Measurements from ENCODE around the gene CTPS1. TPM values are rescaled to one million over a fixed set of nuclear protein-coding genes. Genes with fewer than 3 reads are reported as not detected.
A peak's percentile ranks its signal among the peaks of the same experiment; 100 is the strongest.

CTPS1 gene
- total RNA-seq, 1 experiment from 2014 or later: 91.9 TPM

DNA sequence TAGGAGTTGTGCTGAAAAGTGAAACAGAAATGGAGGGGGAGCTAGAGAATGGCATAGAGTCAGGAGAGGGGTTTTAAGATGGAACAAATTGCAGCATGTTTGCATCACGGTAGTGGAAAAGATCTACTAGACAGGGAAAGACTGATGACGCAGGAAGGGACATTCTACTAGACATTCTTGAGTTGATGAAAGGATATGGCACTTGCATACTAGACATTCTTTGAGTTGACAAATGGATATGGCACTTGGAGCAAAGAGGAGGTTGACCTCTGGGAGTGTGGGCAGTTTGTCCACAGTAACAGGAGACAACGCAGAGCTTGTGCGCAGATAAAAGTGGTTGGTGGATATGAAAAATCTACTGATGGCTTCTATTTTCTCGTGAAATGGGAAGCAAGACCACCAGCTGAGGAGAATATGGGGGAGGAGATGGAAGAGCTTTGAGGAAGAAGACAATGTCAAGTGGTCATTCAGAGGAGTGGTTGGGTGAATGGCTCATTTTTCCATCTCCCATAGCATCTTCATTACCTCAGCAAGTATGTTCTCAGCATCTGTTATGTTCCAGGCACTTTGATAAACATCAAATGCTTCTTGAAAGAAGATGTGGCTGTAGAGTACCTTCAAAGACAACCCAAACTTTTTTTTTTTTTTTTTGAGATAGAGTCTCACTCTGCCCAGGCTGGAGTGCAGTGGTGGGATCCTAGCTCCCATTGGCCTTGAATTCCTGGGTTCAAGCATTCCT lies 2.4 kb upstream of the CTPS1 start:
- Histone ChIP-seq H3K4me3 (no peak overlapping the region), H3K27ac (no peak overlapping the region), H3K79me2 (ENCODE audit: low read depth) (peaks cover 21% of the 10 kb centered on the region), H3K9me3 (ENCODE audit: insufficient read depth, low read depth) (no peaks in the 10 kb centered on the region), H4K20me1 (ENCODE audit: insufficient read depth) (peaks cover 13% of the 10 kb centered on the region), H3K27me3 (ENCODE audit: insufficient read depth, low read depth) (no peaks in the 10 kb centered on the region), H2AFZ (no peak overlapping the region), H3K4me2 (no peak overlapping the region), H3K36me3 (ENCODE audit: low read depth) (0 out of 2 replicates have a peak, but pooled peaks cover 7% of the 10 kb centered on the region), H3K9me2 (ENCODE audit: insufficient read depth) (no peaks in the 10 kb centered on the region), H3K4me1 (replicated peaks; ENCODE audit: insufficient read depth) (peaks cover 21% of the 10 kb centered on the region), H3F3A (ENCODE audit: insufficient read depth, low read depth) (peaks cover 20% of the 10 kb centered on the region)
- ChIA-PET CTCF (no interaction called here), POLR2A (ENCODE audit: unreplicated experiment) (interaction anchor here (0.7 to 1.3 kb wide), 2 partner anchors 115 to 469 kb away, joined by 4 to 8 read pairs; partner anchors contain the start of gene CITED4)
- TF ChIP-seq EZH2 (IDR thresholded peaks at IDR 0.05; ENCODE audit: low read depth): no peak
- TF ChIP-seq, protein P1, sequence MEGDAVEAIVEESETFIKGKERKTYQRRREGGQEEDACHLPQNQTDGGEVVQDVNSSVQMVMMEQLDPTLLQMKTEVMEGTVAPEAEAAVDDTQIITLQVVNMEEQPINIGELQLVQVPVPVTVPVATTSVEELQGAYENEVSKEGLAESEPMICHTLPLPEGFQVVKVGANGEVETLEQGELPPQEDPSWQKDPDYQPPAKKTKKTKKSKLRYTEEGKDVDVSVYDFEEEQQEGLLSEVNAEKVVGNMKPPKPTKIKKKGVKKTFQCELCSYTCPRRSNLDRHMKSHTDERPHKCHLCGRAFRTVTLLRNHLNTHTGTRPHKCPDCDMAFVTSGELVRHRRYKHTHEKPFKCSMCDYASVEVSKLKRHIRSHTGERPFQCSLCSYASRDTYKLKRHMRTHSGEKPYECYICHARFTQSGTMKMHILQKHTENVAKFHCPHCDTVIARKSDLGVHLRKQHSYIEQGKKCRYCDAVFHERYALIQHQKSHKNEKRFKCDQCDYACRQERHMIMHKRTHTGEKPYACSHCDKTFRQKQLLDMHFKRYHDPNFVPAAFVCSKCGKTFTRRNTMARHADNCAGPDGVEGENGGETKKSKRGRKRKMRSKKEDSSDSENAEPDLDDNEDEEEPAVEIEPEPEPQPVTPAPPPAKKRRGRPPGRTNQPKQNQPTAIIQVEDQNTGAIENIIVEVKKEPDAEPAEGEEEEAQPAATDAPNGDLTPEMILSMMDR (conservative IDR thresholded peaks at IDR 0.05): no peak
- intact Hi-C loops (cut with micrococcal nuclease; ENCODE audit: unreplicated experiment): loop anchor here (1.0 kb wide), 4 partner anchors 9 to 115 kb away; partner anchors contain the start of gene CITED4
- BruUV-seq (replicated peaks): TSS peak; percentile 12
- DNase-seq: peak in 1 of 2 experiments; percentile 61

DNA sequence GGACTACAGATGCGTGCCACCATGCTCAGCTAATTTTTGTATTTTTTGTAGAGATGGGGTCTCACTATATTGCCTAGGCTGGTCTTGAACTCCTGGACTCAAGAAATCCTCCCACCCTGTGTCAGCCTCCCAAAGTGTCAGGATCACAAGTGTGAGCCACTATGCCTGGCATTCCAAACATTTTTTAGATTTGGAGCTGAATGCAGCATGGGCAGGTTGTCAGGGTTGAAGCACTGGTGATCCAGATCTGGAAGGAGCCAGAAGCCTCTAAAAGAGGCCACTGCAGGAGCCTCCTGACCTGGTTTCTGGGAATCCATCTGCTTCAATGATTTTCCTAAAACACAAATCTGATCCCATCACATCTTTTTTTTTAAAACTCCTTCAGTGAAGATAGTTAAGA lies 1.8 kb upstream of the CTPS1 start:
- Histone ChIP-seq H3K9me3 (ENCODE audit: insufficient read depth, low read depth) (no peaks in the 10 kb centered on the region), H3F3A (ENCODE audit: insufficient read depth, low read depth) (peaks cover 20% of the 10 kb centered on the region), H3K4me1 (replicated peaks; ENCODE audit: insufficient read depth) (peaks cover 22% of the 10 kb centered on the region), H3K36me3 (ENCODE audit: low read depth) (0 out of 2 replicates have a peak, but pooled peaks cover 7% of the 10 kb centered on the region), H3K27me3 (ENCODE audit: insufficient read depth, low read depth) (no peaks in the 10 kb centered on the region), H3K9me2 (ENCODE audit: insufficient read depth) (no peaks in the 10 kb centered on the region), H3K4me3 (no peak overlapping the region), H3K4me2 (no peak overlapping the region), H4K20me1 (ENCODE audit: insufficient read depth) (peaks cover 18% of the 10 kb centered on the region), H3K27ac (no peak overlapping the region), H2AFZ (no peak overlapping the region), H3K79me2 (ENCODE audit: low read depth) (peaks cover 27% of the 10 kb centered on the region)
- BruUV-seq (replicated peaks): no TSS peak
- TF ChIP-seq, protein P1 (conservative IDR thresholded peaks at IDR 0.05): no peak
- no peak for TF ChIP-seq EZH2 (IDR thresholded peaks at IDR 0.05; ENCODE audit: low read depth)
- intact Hi-C loops (cut with micrococcal nuclease; ENCODE audit: unreplicated experiment): loop anchor here (1.0 kb wide), 4 partner anchors 9 to 115 kb away; partner anchors contain the start of gene CITED4
- ChIA-PET POLR2A (ENCODE audit: unreplicated experiment) (interaction anchor here (0.5 to 1.3 kb wide), 4 partner anchors 9 to 220 kb away, joined by 4 to 8 read pairs (median 5); partner anchors contain the start of gene CITED4), CTCF (interaction anchor here (1.0 kb wide), 1 partner anchor 25 kb away, joined by 3 read pairs; no protein-coding TSS in a partner anchor)
- DNase-seq: peak in 1 of 2 experiments; percentile 37

DNA sequence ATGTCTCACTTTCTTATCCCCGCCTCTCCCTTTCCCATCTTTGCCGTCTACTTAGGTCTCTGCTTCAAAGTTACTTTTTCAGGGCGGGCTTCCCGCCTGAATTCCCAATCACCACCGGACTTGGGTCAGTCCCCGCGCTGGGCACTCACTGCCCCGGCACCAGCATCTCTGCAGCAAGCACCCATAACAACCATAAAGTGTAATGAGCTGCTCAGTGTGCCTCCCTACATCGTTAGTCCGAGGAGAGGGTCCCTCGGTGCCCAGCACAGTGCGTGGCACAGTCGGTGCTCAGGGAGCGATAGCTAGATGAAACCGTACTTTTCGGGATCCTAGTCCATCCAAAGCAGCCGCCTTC lies 633 bp upstream of the CTPS1 start:
- H3K9me2 ChIP-seq (ENCODE audit: insufficient read depth): no peaks in the 10 kb centered on the region
- DNase-seq: no peak
- intact Hi-C loops (cut with micrococcal nuclease; ENCODE audit: unreplicated experiment): loop anchor here (1.0 kb wide), 1 partner anchor 27 kb away; no protein-coding TSS in a partner anchor
- no peaks in the 10 kb centered on the region for H3K27me3 ChIP-seq (ENCODE audit: insufficient read depth, low read depth)
- H3K79me2 ChIP-seq (ENCODE audit: low read depth): peaks cover 39% of the 10 kb centered on the region
- BruUV-seq (replicated peaks): TSS peak; percentile 82
- peaks cover 27% of the 10 kb centered on the region for H4K20me1 ChIP-seq (ENCODE audit: insufficient read depth)
- TF ChIP-seq EZH2 (IDR thresholded peaks at IDR 0.05; ENCODE audit: low read depth): no peak
- TF ChIP-seq, protein P1 (conservative IDR thresholded peaks at IDR 0.05): no peak
- peak overlapping the region; percentile 84 for H3K27ac ChIP-seq
- peak overlapping the region; percentile 92 for H3K4me3 ChIP-seq
- ChIA-PET CTCF (no interaction called here), POLR2A (ENCODE audit: unreplicated experiment) (interaction anchor here (0.6 kb wide), 1 partner anchor 448 kb away, joined by 3 read pairs; no protein-coding TSS in a partner anchor)
- H2AFZ ChIP-seq: peak overlapping the region; percentile 88
- peak overlapping the region; percentile 98 for H3K4me2 ChIP-seq
- peaks cover 20% of the 10 kb centered on the region for H3F3A ChIP-seq (ENCODE audit: insufficient read depth, low read depth)
- H3K36me3 ChIP-seq (ENCODE audit: low read depth): peaks cover 16% of the 10 kb centered on the region
- no peaks in the 10 kb centered on the region for H3K9me3 ChIP-seq (ENCODE audit: insufficient read depth, low read depth)
- H3K4me1 ChIP-seq (replicated peaks; ENCODE audit: insufficient read depth): peaks cover 22% of the 10 kb centered on the region
